OCI-LY7 (cell line): ENCODE measurements around the gene GPSM3. TPM values are rescaled to one million over a fixed set of nuclear protein-coding genes. Genes with fewer than 3 reads are reported as not detected.
A peak's percentile ranks its signal among the peaks of the same experiment; 100 is the strongest.
"Not testable (repeated sequence)": the region's sequence is repeated elsewhere in the genome, so short reads cannot be mapped to it uniquely, and the experiment has no call there.

Source experiments
- BruUV-seq: library from RNA; stranded (reverse); fragments of 400-500 nt; replicated peaks from 2 replicates; lab custom pipeline; 2021; lab: Mats Ljungman, UMichigan
- CTCF ChIA-PET: fragments of 300-600 bp; sonication (Branson Sonifier 250); formaldehyde crosslinking; loops from one replicate; lab custom pipeline; 2022; ENCODE audit warnings: antibody characterized with exemption; ENCODE audit not compliant: unreplicated experiment; lab: Charles Lee
- POLR2A ChIA-PET: fragments of 300-600 bp; sonication (Branson Sonifier 250); formaldehyde crosslinking; loops from one replicate; lab custom pipeline; 2022; ENCODE audit warnings: antibody characterized with exemption; lab: Charles Lee
- DNase-seq: peaks from one replicate; pipeline ENCODE4 v3.0.0-alpha.2; 2015; ENCODE audit warnings: low spot score
- H2AFZ ChIP-seq: fragments of 200-600 bp; sonication (generic), shearing (Covaris generic); 2 replicates; pipeline ENCODE4 v1.6.1; 2014; ENCODE audit warnings: mild to moderate bottlenecking, antibody characterized with exemption, low read length, moderate library complexity
- H3K27ac ChIP-seq: fragments of 200-600 bp; sonication (generic); 2 replicates; pipeline ENCODE4 v1.5.1; 2014; ENCODE audit warnings: mixed run types, low read depth, mild to moderate bottlenecking, moderate library complexity, low read length, inconsistent platforms; ENCODE audit not compliant: poor library complexity, severe bottlenecking
- H3K36me3 ChIP-seq: fragments of 200-600 bp; sonication (generic); 2 replicates; pipeline ENCODE4 v1.6.1; 2014; ENCODE audit warnings: mild to moderate bottlenecking, antibody characterized with exemption, low read length, moderate library complexity, mixed read lengths; ENCODE audit not compliant: insufficient read depth
- H3K4me1 ChIP-seq: fragments of 200-600 bp; sonication (generic); 2 replicates; pipeline ENCODE4 v1.5.1; 2014; ENCODE audit warnings: mild to moderate bottlenecking, low read length; ENCODE audit not compliant: insufficient read depth, poor library complexity, severe bottlenecking
- H3K4me2 ChIP-seq: fragments of 200-600 bp; sonication (generic); 2 replicates; pipeline ENCODE4 v1.6.1; 2014; ENCODE audit warnings: mild to moderate bottlenecking, low read length
- H3K4me3 ChIP-seq: fragments of 200-600 bp; sonication (generic); 2 replicates; pipeline ENCODE4 v1.5.1; 2014; ENCODE audit warnings: mild to moderate bottlenecking, low read depth, low read length; ENCODE audit not compliant: poor library complexity, severe bottlenecking
- H3K79me2 ChIP-seq: fragments of 200-600 bp; sonication (generic); 2 replicates; pipeline ENCODE4 v1.6.1; 2016; ENCODE audit warnings: low read depth, mild to moderate bottlenecking, low read length, moderate library complexity, mixed read lengths; ENCODE audit not compliant: insufficient read depth
- H3K9me2 ChIP-seq: fragments of 200-600 bp; sonication (generic); 2 replicates; pipeline ENCODE4 v1.6.1; 2016; ENCODE audit warnings: mild to moderate bottlenecking, low read length, mixed read lengths; ENCODE audit not compliant: insufficient read depth
- H3K9me3 ChIP-seq: fragments of 200-600 bp; sonication (generic); 2 replicates; pipeline ENCODE4 v1.6.1; 2014; ENCODE audit warnings: mild to moderate bottlenecking, mixed run types, low read length, mixed read lengths
- H4K20me1 ChIP-seq: fragments of 200-600 bp; sonication (generic); 2 replicates; pipeline ENCODE4 v1.6.1; 2014; ENCODE audit warnings: mild to moderate bottlenecking, antibody characterized with exemption, low read length, moderate library complexity, mixed read lengths; ENCODE audit not compliant: insufficient read depth
- CTCF ChIP-seq: fragments of 200-600 bp; sonication (generic); conservative IDR thresholded peaks from 2 replicates; pipeline ENCODE4 v1.5.1; 2014; ENCODE audit warnings: mild to moderate bottlenecking, antibody characterized with exemption, low read length, moderate library complexity, mixed read lengths
- EZH2phosphoT487 ChIP-seq: fragments of 200-600 bp; sonication (generic); IDR thresholded peaks from 2 replicates; pipeline ENCODE4 v1.6.1; 2018; ENCODE audit warnings: low read depth, borderline replicate concordance, mild to moderate bottlenecking, mixed run types, antibody characterized with exemption, low read length, moderate library complexity, mixed read lengths
- intact Hi-C: fragments of 100-400 bp; cut with micrococcal nuclease; formaldehyde crosslinking; loops from one replicate; pipeline ENCODE4 v1.10.0; 2022; ENCODE audit not compliant: unreplicated experiment
- total RNA-seq, 2 experiments: library from RNA; depleted of rRNA in 1 of 2; stranded (reverse); fragments of >200 nt in 1 of 2; shearing (Covaris generic) in 1 of 2; gene quantifications; 2 replicates each; pipeline ENCODE4 v1.2.3, GENCODE V29; 2014 to 2022

The GPSM3 gene
- total RNA-seq, 2 experiments from 2014 or later: 94.4 to 100 TPM

- peak overlapping the region; percentile 86 for H3K4me2 ChIP-seq
- intact Hi-C loops: no loop called here
- no peak for DNase-seq
- H3K4me1 ChIP-seq: peaks cover 57% of the 10 kb centered on the region
- H3K27ac ChIP-seq: peak overlapping the region; percentile 79
- no peaks in the 10 kb centered on the region for H3K9me3 ChIP-seq
- H3K36me3 ChIP-seq: peaks cover 33% of the 10 kb centered on the region
- no TSS peak for BruUV-seq
- peak overlapping the region; percentile 92 for H3K4me3 ChIP-seq
- H3K79me2 ChIP-seq: peaks cover 31% of the 10 kb centered on the region; the same call in 1 of the 2 replicates
- no peaks in the 10 kb centered on the region for H4K20me1 ChIP-seq
- TF ChIP-seq CTCF (no peak), EZH2phosphoT487 (no peak)
- no peak overlapping the region for H2AFZ ChIP-seq
- POLR2A ChIA-PET: interaction anchor here (0.8 to 3.3 kb wide), 3 partner anchors 10 to 78 kb away, joined by 3 to 16 read pairs (median 3); partner anchors contain the start of gene AGPAT1
- CTCF ChIA-PET: no interaction called here
- no peaks in the 10 kb centered on the region for H3K9me2 ChIP-seq
Measured at GRCh38 chr6:32189069-32189741, 3.2 kb downstream of the GPSM3 start.

- H3K36me3 ChIP-seq: peaks cover 40% of the 10 kb centered on the region
- intact Hi-C loops: no loop called here
- H2AFZ ChIP-seq: no peak overlapping the region
- BruUV-seq: no TSS peak
- H4K20me1 ChIP-seq: no peaks in the 10 kb centered on the region
- DNase-seq: no peak
- peaks cover 31% of the 10 kb centered on the region; the same call in 1 of the 2 replicates for H3K79me2 ChIP-seq
- peak overlapping the region; percentile 92 for H3K4me3 ChIP-seq
- POLR2A ChIA-PET: interaction anchor here (0.8 to 3.3 kb wide), 3 partner anchors 9 to 79 kb away, joined by 3 to 16 read pairs (median 3); partner anchors contain the start of gene AGPAT1
- no peaks in the 10 kb centered on the region for H3K9me2 ChIP-seq
- peaks cover 50% of the 10 kb centered on the region for H3K4me1 ChIP-seq
- CTCF ChIA-PET: no interaction called here
- peak overlapping the region; percentile 86 for H3K4me2 ChIP-seq
- H3K9me3 ChIP-seq: no peaks in the 10 kb centered on the region
- peak overlapping the region; percentile 79 for H3K27ac ChIP-seq
- TF ChIP-seq CTCF: no peak
Measured at GRCh38 chr6:32188381-32189068, 3.9 kb downstream of the GPSM3 start.

GRCh38 chr6:32187725-32188380 lies 4.6 kb downstream of the GPSM3 start:
- DNase-seq, H3K4me3 ChIP-seq, H3K9me3 ChIP-seq, CTCF ChIA-PET, BruUV-seq, H3K4me2 ChIP-seq, POLR2A ChIA-PET, H2AFZ ChIP-seq, H4K20me1 ChIP-seq, H3K9me2 ChIP-seq, intact Hi-C loops: not testable (repeated sequence)
- Histone ChIP-seq H3K36me3 (peaks cover 46% of the 10 kb centered on the region), H3K4me1 (peaks cover 44% of the 10 kb centered on the region), H3K79me2 (peaks cover 31% of the 10 kb centered on the region; the same call in 1 of the 2 replicates), H3K27ac (peak overlapping the region; percentile 6)
